ENCODE results near the gene THSD7A. TPM values are rescaled to one million over a fixed set of nuclear protein-coding genes. Genes with fewer than 3 reads are reported as not detected.

Gene THSD7A, protein sequence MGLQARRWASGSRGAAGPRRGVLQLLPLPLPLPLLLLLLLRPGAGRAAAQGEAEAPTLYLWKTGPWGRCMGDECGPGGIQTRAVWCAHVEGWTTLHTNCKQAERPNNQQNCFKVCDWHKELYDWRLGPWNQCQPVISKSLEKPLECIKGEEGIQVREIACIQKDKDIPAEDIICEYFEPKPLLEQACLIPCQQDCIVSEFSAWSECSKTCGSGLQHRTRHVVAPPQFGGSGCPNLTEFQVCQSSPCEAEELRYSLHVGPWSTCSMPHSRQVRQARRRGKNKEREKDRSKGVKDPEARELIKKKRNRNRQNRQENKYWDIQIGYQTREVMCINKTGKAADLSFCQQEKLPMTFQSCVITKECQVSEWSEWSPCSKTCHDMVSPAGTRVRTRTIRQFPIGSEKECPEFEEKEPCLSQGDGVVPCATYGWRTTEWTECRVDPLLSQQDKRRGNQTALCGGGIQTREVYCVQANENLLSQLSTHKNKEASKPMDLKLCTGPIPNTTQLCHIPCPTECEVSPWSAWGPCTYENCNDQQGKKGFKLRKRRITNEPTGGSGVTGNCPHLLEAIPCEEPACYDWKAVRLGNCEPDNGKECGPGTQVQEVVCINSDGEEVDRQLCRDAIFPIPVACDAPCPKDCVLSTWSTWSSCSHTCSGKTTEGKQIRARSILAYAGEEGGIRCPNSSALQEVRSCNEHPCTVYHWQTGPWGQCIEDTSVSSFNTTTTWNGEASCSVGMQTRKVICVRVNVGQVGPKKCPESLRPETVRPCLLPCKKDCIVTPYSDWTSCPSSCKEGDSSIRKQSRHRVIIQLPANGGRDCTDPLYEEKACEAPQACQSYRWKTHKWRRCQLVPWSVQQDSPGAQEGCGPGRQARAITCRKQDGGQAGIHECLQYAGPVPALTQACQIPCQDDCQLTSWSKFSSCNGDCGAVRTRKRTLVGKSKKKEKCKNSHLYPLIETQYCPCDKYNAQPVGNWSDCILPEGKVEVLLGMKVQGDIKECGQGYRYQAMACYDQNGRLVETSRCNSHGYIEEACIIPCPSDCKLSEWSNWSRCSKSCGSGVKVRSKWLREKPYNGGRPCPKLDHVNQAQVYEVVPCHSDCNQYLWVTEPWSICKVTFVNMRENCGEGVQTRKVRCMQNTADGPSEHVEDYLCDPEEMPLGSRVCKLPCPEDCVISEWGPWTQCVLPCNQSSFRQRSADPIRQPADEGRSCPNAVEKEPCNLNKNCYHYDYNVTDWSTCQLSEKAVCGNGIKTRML (N-terminal part only)
- total RNA-seq, result 0.26 and 0.48 TPM in 2 replicates

DNA sequence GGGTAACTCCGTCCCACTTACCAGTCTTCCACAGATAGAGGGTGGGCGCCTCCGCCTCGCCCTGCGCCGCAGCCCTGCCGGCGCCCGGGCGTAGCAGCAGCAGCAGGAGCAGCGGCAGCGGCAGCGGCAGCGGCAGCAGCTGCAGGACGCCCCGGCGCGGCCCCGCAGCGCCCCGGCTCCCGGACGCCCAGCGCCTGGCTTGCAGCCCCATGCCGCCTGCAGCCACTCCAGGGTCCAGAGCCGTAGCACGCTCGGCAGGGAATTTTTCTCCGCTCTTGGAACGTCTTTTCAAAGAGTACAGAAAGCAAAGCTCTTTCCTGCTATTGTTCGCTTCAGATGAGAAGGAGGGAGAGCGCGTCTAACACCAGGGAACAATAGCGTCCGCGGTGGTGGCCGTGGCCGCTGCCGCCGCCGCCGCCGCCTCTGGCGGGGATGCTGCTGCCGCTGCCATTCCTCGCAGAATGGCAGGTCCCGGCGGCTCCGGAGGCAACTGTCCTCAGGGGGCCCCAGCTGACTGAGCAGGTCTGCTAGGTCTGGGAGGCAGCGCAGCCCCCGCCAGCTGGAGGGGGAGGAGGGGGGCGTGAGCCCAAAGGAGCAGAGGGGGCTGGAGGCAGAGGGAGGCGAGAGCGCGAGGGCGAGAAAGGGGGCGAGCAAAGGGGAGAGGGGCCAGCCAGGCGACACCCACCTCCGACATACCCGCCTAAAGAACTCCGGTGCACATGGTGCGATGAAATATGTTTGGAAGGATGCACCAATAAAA lies at the start of gene THSD7A:
THSD7A (minus strand) TSS at position 463 of the 760 bp plus-strand sequence; CDS start at position 211, 252 bp downstream.

